Measurements from ENCODE around the gene SH3BP5L. TPM values are rescaled to one million over a fixed set of nuclear protein-coding genes. Genes with fewer than 3 reads are reported as not detected.
"Not testable (repeated sequence)": the region's sequence is repeated elsewhere in the genome, so short reads cannot be mapped to it uniquely, and the experiment has no call there.

The SH3BP5L gene
- total RNA-seq, 6 experiments from 2014 or later: 29.8 to 42.1 (median 32.2) TPM

GRCh38 chr1:248810000-248810726, 15.6 kb downstream of the SH3BP5L start:
- Mint-ChIP-seq H3K4me3 (no peak overlapping the region), H3K27ac (peak overlapping the region; percentile 71), H3K4me1 (ENCODE audit: low read depth) (peaks cover 27% of the 10 kb centered on the region), H3K36me3 (ENCODE audit: low read depth) (peaks cover 26% of the 10 kb centered on the region), H3K9me3 (no peaks in the 10 kb centered on the region), H3K27me3 (ENCODE audit: insufficient read depth) (peaks cover 6% of the 10 kb centered on the region)
- DNase-seq: no peak
- TF ChIP-seq CTCF (IDR thresholded peaks at IDR 0.05): no peak

GRCh38 chr1:248808876-248809275, 16.8 kb downstream of the SH3BP5L start:
- H3K27me3 Mint-ChIP-seq (ENCODE audit: insufficient read depth): peaks cover 6% of the 10 kb centered on the region
- no peak overlapping the region; the same call in 1 of the 2 replicates for H3K4me3 Mint-ChIP-seq
- no peaks in the 10 kb centered on the region for H3K9me3 Mint-ChIP-seq
- H3K27ac Mint-ChIP-seq: no peak overlapping the region
- no peak for TF ChIP-seq CTCF (IDR thresholded peaks at IDR 0.05)
- DNase-seq: no peak
- peaks cover 15% of the 10 kb centered on the region for H3K36me3 Mint-ChIP-seq (ENCODE audit: low read depth)
- H3K4me1 Mint-ChIP-seq (ENCODE audit: low read depth): peaks cover 27% of the 10 kb centered on the region

- no peak for DNase-seq
- H3K4me1 Mint-ChIP-seq (ENCODE audit: low read depth): peaks cover 17% of the 10 kb centered on the region
- H3K9me3 Mint-ChIP-seq: no peaks in the 10 kb centered on the region
- TF ChIP-seq CTCF (IDR thresholded peaks at IDR 0.05): peak; percentile 75
- no peak overlapping the region for H3K27ac Mint-ChIP-seq
- peaks cover 6% of the 10 kb centered on the region for H3K36me3 Mint-ChIP-seq (ENCODE audit: low read depth)
- peaks cover 4% of the 10 kb centered on the region for H3K27me3 Mint-ChIP-seq (ENCODE audit: insufficient read depth)
- no peak overlapping the region for H3K4me3 Mint-ChIP-seq
Observed at GRCh38 chr1:248807067-248807737, 18.5 kb downstream of the SH3BP5L start.

- Mint-ChIP-seq H3K4me3 (no peak overlapping the region), H3K27me3 (ENCODE audit: insufficient read depth) (peaks cover 1% of the 10 kb centered on the region), H3K4me1 (ENCODE audit: low read depth) (peaks cover 8% of the 10 kb centered on the region), H3K9me3 (no peaks in the 10 kb centered on the region), H3K36me3 (ENCODE audit: low read depth) (peaks cover under 1% of the 10 kb centered on the region), H3K27ac (no peak overlapping the region)
- no peak for DNase-seq
- no peak for TF ChIP-seq CTCF (IDR thresholded peaks at IDR 0.05)
Observed at GRCh38 chr1:248805876-248806275, 19.8 kb downstream of the SH3BP5L start.

- Mint-ChIP-seq H3K4me1 (ENCODE audit: low read depth) (no peaks in the 10 kb centered on the region), H3K4me3 (no peak overlapping the region), H3K9me3 (no peaks in the 10 kb centered on the region), H3K27ac (no peak overlapping the region), H3K36me3 (ENCODE audit: low read depth) (no peaks in the 10 kb centered on the region; the same call in 1 of the 2 replicates), H3K27me3 (ENCODE audit: insufficient read depth) (peaks cover 1% of the 10 kb centered on the region)
- no peak for TF ChIP-seq CTCF (IDR thresholded peaks at IDR 0.05)
- DNase-seq: no peak
Observed at GRCh38 chr1:248804771-248805681, 20.7 kb downstream of the SH3BP5L start.

GRCh38 chr1:248803501-248803900, 22.2 kb downstream of the SH3BP5L start:
- not testable (repeated sequence) for H3K36me3 Mint-ChIP-seq (ENCODE audit: low read depth); H3K27ac Mint-ChIP-seq

More at GRCh38 chr1:248803501-248803900, 22.2 kb downstream of the SH3BP5L start:
- not testable (repeated sequence) for H3K9me3 Mint-ChIP-seq; H3K4me1 Mint-ChIP-seq (ENCODE audit: low read depth); H3K4me3 Mint-ChIP-seq; H3K27me3 Mint-ChIP-seq (ENCODE audit: insufficient read depth); DNase-seq

Measured in HFFc6 (cell line).